A549 (cell line): ENCODE results near the gene TRABD2B. TPM values are rescaled to one million over a fixed set of nuclear protein-coding genes. Genes with fewer than 3 reads are reported as not detected.

Source experiments
- ATAC-seq, 2 experiments: fragments of 200-7000 bp in 1 of 2; fragments of >200 bp in 1 of 2; cut with Nextera tagmentation in 1 of 2; cut with Tn5 transposase in 1 of 2; 3 replicates each; pipeline versions ENCODE4 v1.8.0 to v1.9.1; 2018 to 2020; ENCODE audit warnings: mild to moderate bottlenecking in 1 of 2, moderate library complexity in 1 of 2
- CTCF ChIA-PET: fragments of 300-600 bp; sonication (Branson Sonifier 250); formaldehyde crosslinking; extraction: SDS; loops from one replicate; lab custom pipeline; 2021; ENCODE audit warnings: antibody characterized with exemption, inconsistent platforms; lab: Yijun Ruan, JAX
- POLR2A ChIA-PET: fragments of 350-600 bp; formaldehyde crosslinking; extraction: SDS; loops from one replicate; lab custom pipeline; 2021; ENCODE audit warnings: antibody characterized with exemption, inconsistent platforms; lab: Yijun Ruan, JAX
- DNase-seq, 2 experiments: peaks; one replicate each; pipeline versions ENCODE4 v3.0.0 to v3.0.0-alpha.2; 2011 to 2016; ENCODE audit warnings: low read depth in 1 of 2, low spot score in 1 of 2
- FAIRE-seq: peaks from 2 replicates; lab custom pipeline; 2011; peaks lifted over from hg19 to GRCh38; lab: Jason Lieb, UNC
- H3K27ac ChIP-seq, 2 experiments: fragments of >200 bp; sonication (Bioruptor Twin); formaldehyde crosslinking; 3 replicates each; pipeline ENCODE4 v1.5.1; 2016 to 2017
- H3K4me1 ChIP-seq: fragments of >200 bp; sonication (Bioruptor Twin); formaldehyde crosslinking; 3 replicates; pipeline ENCODE4 v1.6.1; 2016
- H3K4me2 ChIP-seq: fragments of >200 bp; sonication (Bioruptor Twin); formaldehyde crosslinking; 3 replicates; pipeline ENCODE4 v1.6.1; 2016
- H3K4me3 ChIP-seq: fragments of >200 bp; sonication (Bioruptor Twin); formaldehyde crosslinking; 3 replicates; pipeline ENCODE4 v1.5.1; 2016
- H3K9me3 ChIP-seq: fragments of >200 bp; sonication (Bioruptor Twin); formaldehyde crosslinking; 3 replicates; pipeline ENCODE4 v1.6.1; 2016
- BHLHE40 ChIP-seq: IDR thresholded peaks from 2 replicates; pipeline ENCODE4 v1.6.1; 2012; ENCODE audit warnings: low read depth, low read length, inconsistent platforms
- CBX2 ChIP-seq: fragments of 200-600 bp; sonication (generic); IDR thresholded peaks from 2 replicates; pipeline ENCODE4 v1.6.1; 2016; ENCODE audit warnings: low read depth, mild to moderate bottlenecking, borderline replicate concordance
- CBX8 ChIP-seq: fragments of 200-600 bp; sonication (generic); IDR thresholded peaks from 2 replicates; pipeline ENCODE4 v1.6.1; 2016
- CEBPB ChIP-seq, 2 experiments: fragments of >200 bp in 1 of 2; sonication (Bioruptor Twin) in 1 of 2; formaldehyde crosslinking in 1 of 2; IDR thresholded peaks; 2 replicates each; pipeline ENCODE4 v1.6.1; 2012 to 2016
- CHD2 ChIP-seq: fragments of 150-350 bp; IDR thresholded peaks from 2 replicates; pipeline ENCODE4 v1.6.1; 2014; ENCODE audit warnings: low read length; ENCODE audit not compliant: partially characterized antibody
- EP300 ChIP-seq, 2 experiments: fragments of >200 bp; sonication (Bioruptor Twin); formaldehyde crosslinking; IDR thresholded peaks; 2 replicates in 1 of 2; 3 replicates in 1 of 2; pipeline ENCODE4 v1.6.1; 2016 to 2017
- ESRRA ChIP-seq: fragments of 150-350 bp; IDR thresholded peaks from 2 replicates; pipeline ENCODE4 v1.6.1; 2014; ENCODE audit warnings: mild to moderate bottlenecking, low read length, borderline replicate concordance
- FOSB ChIP-seq: fragments of 250-450 bp; sonication (Bioruptor Pico); IDR thresholded peaks from 2 replicates; pipeline ENCODE4 v1.5.0; 2020; ENCODE audit warnings: mild to moderate bottlenecking, moderate library complexity
- HDAC2 ChIP-seq: fragments of 200-600 bp; sonication (generic); IDR thresholded peaks from 2 replicates; pipeline ENCODE4 v1.6.1; 2016
- HOXA7 ChIP-seq: fragments of 250-450 bp; sonication (Bioruptor Pico); IDR thresholded peaks from 2 replicates; pipeline ENCODE4 v1.5.0; 2020; ENCODE audit warnings: mild to moderate bottlenecking, moderate library complexity
- HOXB5 ChIP-seq: fragments of 250-450 bp; sonication (Bioruptor Pico); IDR thresholded peaks from 2 replicates; pipeline ENCODE4 v1.5.0; 2020; ENCODE audit warnings: mild to moderate bottlenecking, moderate library complexity
- KDM1A ChIP-seq: fragments of 200-600 bp; sonication (generic); IDR thresholded peaks from 2 replicates; pipeline ENCODE4 v1.6.1; 2016; ENCODE audit warnings: low read depth, mild to moderate bottlenecking
- MYC ChIP-seq: IDR thresholded peaks from 2 replicates; pipeline ENCODE4 v1.6.1; 2012; ENCODE audit warnings: mild to moderate bottlenecking, inconsistent platforms, low read length, improper control_type of control experiment, borderline replicate concordance
- NFE2L2 ChIP-seq: fragments of 150-350 bp; conservative IDR thresholded peaks from 2 replicates; pipeline ENCODE4 v1.6.1; 2014; ENCODE audit warnings: low read length
- NPAS2 ChIP-seq: fragments of 250-450 bp; sonication (Bioruptor Pico); IDR thresholded peaks from 2 replicates; pipeline ENCODE4 v1.8.0; 2022; ENCODE audit warnings: mild to moderate bottlenecking, moderate library complexity, borderline replicate concordance
- RAD21 ChIP-seq, 2 experiments: fragments of >200 bp in 1 of 2; sonication (Bioruptor Twin) in 1 of 2; formaldehyde crosslinking in 1 of 2; IDR thresholded peaks in 1 of 2; conservative IDR thresholded peaks in 1 of 2; 2 replicates in 1 of 2; 3 replicates in 1 of 2; pipeline ENCODE4 v1.6.1; 2012 to 2018; ENCODE audit warnings: inconsistent platforms in 1 of 2
- RFX5 ChIP-seq: fragments of 450-650 bp; IDR thresholded peaks from 2 replicates; pipeline ENCODE4 v1.7.1; 2014; ENCODE audit warnings: antibody characterized with exemption, mild to moderate bottlenecking, moderate library complexity
- RNF2 ChIP-seq: fragments of 200-600 bp; sonication (generic); IDR thresholded peaks from 2 replicates; pipeline ENCODE4 v1.6.1; 2016; ENCODE audit warnings: low read depth, mild to moderate bottlenecking, antibody characterized with exemption, moderate library complexity, borderline replicate concordance
- SMC3 ChIP-seq: fragments of >200 bp; sonication (Bioruptor Twin); formaldehyde crosslinking; IDR thresholded peaks from 3 replicates; pipeline ENCODE4 v1.6.1; 2018; ENCODE audit warnings: inconsistent platforms
- WGBS: methylation state at CpG from one replicate; pipeline ENCODE4 v1.1.6; 2017; ENCODE audit errors: missing lambda C conversion rate; 5-methylcytosine and 5-hydroxymethylcytosine counted together
- polyA plus RNA-seq, 4 experiments: library from polyadenylated mRNA; depleted of rRNA in 3 of 4; stranded (reverse); fragments of >200 nt; fragmentation: RNase III in 1 of 4; extraction: RNeasy Plus Mini Kit Qiagen cat#74134 plus additional on column Dnase treatment in 1 of 4; gene quantifications; 2 replicates in 3 of 4; 3 replicates in 1 of 4; pipeline ENCODE4 v1.2.3, GENCODE V29; 2011 to 2017
- TF ChIP-seq, protein P1 (sequence below): IDR thresholded peaks from 2 replicates; pipeline ENCODE4 v1.6.1; 2012; ENCODE audit warnings: low read depth, borderline replicate concordance
- TF ChIP-seq, protein P2 (sequence below): IDR thresholded peaks from 2 replicates; pipeline ENCODE4 v1.6.1; 2012
- TF ChIP-seq, protein P3 (sequence below): fragments of 200-600 bp; sonication (generic); IDR thresholded peaks from 2 replicates; pipeline ENCODE4 v1.6.1; 2016; ENCODE audit warnings: antibody characterized with exemption, mild to moderate bottlenecking, moderate library complexity
- TF ChIP-seq, protein P4 (sequence below): fragments of >200 bp; sonication (Bioruptor Twin); formaldehyde crosslinking; IDR thresholded peaks from 3 replicates; pipeline ENCODE4 v1.6.1; 2016

The TRABD2B gene
- polyA plus RNA-seq, 2 of the 4 experiments (the other 2 are of a cell fraction): 0.04 to 0.21 TPM

DNA sequence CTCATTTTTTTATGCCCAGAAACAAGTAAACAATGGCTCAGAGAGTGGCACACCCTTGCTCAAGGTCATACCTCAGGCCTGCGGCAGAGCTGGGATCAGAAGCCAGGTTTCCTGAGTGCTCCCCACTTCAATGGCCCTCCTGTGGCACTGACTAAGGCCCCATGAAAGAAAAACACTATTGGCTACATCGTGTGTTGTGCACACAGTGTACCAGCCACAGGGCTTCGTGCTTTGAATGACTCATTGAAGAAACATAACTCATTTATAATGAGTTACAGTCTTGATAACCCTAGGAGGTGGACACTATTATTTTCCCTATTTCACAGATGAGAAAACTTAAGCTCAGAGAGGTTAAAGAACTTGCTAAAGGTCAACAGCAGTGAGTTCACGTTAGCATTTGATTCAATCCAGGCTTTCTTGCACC, 91.2 kb downstream of the TRABD2B start (continued):
- TF ChIP-seq, protein P1, sequence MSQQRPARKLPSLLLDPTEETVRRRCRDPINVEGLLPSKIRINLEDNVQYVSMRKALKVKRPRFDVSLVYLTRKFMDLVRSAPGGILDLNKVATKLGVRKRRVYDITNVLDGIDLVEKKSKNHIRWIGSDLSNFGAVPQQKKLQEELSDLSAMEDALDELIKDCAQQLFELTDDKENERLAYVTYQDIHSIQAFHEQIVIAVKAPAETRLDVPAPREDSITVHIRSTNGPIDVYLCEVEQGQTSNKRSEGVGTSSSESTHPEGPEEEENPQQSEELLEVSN: no peak
- TF ChIP-seq CHD2 (no peak), CBX8 (no peak), HOXB5 (CRISPR knock-in tag) (no peak), RFX5 (no peak)

DNA sequence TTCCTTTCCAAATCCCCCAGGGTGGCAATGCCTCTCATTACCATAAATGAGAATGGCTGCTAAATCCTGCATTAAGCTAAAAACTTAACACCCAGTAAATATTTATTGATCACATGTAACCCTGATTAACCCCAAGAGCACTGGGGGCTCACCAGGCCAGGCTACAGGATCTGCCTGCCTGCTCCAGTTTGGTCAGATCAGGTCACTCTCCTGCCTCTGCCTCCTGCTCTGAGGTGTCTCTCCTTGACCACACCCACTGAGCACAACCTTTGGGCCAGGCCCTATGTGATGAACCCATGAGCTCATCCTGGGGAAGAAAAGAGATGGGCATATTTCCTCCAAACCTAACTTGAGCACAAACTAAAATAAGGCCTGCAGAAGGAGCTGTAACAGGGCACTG, 93.5 kb downstream of the TRABD2B start:
- DNase-seq (no peak), FAIRE-seq (no peak), ATAC-seq (no peak)
- TF ChIP-seq, protein P2, sequence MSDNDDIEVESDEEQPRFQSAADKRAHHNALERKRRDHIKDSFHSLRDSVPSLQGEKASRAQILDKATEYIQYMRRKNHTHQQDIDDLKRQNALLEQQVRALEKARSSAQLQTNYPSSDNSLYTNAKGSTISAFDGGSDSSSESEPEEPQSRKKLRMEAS: no peak
- TF ChIP-seq SMC3: no peak
- TF ChIP-seq, protein P3, sequence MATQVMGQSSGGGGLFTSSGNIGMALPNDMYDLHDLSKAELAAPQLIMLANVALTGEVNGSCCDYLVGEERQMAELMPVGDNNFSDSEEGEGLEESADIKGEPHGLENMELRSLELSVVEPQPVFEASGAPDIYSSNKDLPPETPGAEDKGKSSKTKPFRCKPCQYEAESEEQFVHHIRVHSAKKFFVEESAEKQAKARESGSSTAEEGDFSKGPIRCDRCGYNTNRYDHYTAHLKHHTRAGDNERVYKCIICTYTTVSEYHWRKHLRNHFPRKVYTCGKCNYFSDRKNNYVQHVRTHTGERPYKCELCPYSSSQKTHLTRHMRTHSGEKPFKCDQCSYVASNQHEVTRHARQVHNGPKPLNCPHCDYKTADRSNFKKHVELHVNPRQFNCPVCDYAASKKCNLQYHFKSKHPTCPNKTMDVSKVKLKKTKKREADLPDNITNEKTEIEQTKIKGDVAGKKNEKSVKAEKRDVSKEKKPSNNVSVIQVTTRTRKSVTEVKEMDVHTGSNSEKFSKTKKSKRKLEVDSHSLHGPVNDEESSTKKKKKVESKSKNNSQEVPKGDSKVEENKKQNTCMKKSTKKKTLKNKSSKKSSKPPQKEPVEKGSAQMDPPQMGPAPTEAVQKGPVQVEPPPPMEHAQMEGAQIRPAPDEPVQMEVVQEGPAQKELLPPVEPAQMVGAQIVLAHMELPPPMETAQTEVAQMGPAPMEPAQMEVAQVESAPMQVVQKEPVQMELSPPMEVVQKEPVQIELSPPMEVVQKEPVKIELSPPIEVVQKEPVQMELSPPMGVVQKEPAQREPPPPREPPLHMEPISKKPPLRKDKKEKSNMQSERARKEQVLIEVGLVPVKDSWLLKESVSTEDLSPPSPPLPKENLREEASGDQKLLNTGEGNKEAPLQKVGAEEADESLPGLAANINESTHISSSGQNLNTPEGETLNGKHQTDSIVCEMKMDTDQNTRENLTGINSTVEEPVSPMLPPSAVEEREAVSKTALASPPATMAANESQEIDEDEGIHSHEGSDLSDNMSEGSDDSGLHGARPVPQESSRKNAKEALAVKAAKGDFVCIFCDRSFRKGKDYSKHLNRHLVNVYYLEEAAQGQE: no peak
- TF ChIP-seq BHLHE40: no peak
- Histone ChIP-seq H3K27ac (no peak overlapping the region), H3K4me1 (peaks cover 6% of the 10 kb centered on the region; the same call in 1 of the 3 replicates), H3K9me3 (no peaks in the 10 kb centered on the region), H3K4me2 (no peak overlapping the region), H3K4me3 (no peak overlapping the region)
- CTCF ChIA-PET: no interaction called here
- POLR2A ChIA-PET: no interaction called here

DNA sequence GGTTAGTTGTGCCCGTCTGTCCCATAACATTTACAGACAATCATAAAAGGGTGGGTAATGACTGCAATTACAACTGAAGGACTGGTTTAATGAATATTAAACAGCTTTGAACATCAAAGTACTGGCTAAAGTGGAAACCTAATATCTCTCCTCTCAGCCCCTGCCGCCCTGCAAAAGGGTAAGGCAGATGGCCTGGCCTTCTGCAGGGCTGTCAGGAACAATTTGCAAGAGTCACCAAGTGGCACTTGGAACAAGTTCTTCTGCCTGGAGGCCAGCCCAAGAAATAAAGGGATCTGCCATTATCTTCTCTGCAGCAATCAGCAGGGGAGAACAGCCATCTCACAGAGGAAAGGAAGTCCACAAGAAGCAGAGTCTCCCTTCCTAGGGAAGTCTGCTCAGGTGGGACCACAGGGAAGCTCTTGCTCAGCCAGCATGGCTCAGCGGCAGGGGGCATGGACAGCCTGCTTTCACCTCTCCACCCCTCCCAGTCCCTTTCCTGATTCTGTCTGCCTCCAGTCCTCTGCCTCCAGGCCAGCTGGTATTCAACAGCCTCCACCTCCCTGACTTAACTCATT, 96.1 kb downstream of the TRABD2B start:
- no peaks in the 10 kb centered on the region for H3K9me3 ChIP-seq
- peaks cover 6% of the 10 kb centered on the region; the same call in 1 of the 3 replicates for H3K4me1 ChIP-seq
- FAIRE-seq: no peak
- no peak overlapping the region for H3K4me3 ChIP-seq
- POLR2A ChIA-PET: no interaction called here
- WGBS: 81% methylated on average over 3 of the region's 3 CpGs
- H3K27ac ChIP-seq: no peak overlapping the region
- no peak for TF ChIP-seq NPAS2
- TF ChIP-seq KDM1A: no peak
- TF ChIP-seq ESRRA: no peak
- TF ChIP-seq, protein P4, sequence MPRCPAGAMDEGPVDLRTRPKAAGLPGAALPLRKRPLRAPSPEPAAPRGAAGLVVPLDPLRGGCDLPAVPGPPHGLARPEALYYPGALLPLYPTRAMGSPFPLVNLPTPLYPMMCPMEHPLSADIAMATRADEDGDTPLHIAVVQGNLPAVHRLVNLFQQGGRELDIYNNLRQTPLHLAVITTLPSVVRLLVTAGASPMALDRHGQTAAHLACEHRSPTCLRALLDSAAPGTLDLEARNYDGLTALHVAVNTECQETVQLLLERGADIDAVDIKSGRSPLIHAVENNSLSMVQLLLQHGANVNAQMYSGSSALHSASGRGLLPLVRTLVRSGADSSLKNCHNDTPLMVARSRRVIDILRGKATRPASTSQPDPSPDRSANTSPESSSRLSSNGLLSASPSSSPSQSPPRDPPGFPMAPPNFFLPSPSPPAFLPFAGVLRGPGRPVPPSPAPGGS: no peak
- no peak for TF ChIP-seq HOXA7 (CRISPR knock-in tag)
- TF ChIP-seq NFE2L2: no peak
- no peak for TF ChIP-seq RAD21 (conservative IDR thresholded peaks at IDR 0.05 in 1 of 2, IDR thresholded peaks at IDR 0.05 in 1 of 2)
- no peak for TF ChIP-seq HDAC2
- no peak for TF ChIP-seq CBX2
- TF ChIP-seq SMC3: no peak
- TF ChIP-seq EP300 (IDR thresholded peaks at IDR 0.05): no peak
- TF ChIP-seq, protein P1: no peak
- TF ChIP-seq MYC: no peak
- no peak for TF ChIP-seq CEBPB (IDR thresholded peaks at IDR 0.05)
- TF ChIP-seq RNF2: no peak
- TF ChIP-seq FOSB (CRISPR knock-in tag): no peak
- TF ChIP-seq, all 56 proteins: peak for 0
- no peak overlapping the region for H3K4me2 ChIP-seq
- ATAC-seq (no peak), DNase-seq (no peak)
- CTCF ChIA-PET: no interaction called here
